ENCODE measurements around the gene CD300E. TPM values are rescaled to one million over a fixed set of nuclear protein-coding genes. Genes with fewer than 3 reads are reported as not detected.
A peak's percentile ranks its signal among the peaks of the same experiment; 100 is the strongest.
"Not testable (repeated sequence)": the region's sequence is repeated elsewhere in the genome, so short reads cannot be mapped to it uniquely, and the experiment has no call there.

Gene CD300E
- total RNA-seq, 4 donors from 2014 or later, result 1.6 to 9.2 (median 2.2) TPM

- ATAC-seq (ENCODE audit: low FRiP score) (no peak), DNase-seq (ENCODE audit: low spot score) (no peak)
- no peak for TF ChIP-seq CTCF (IDR thresholded peaks at IDR 0.05)
Observed at GRCh38 chr17:74642995-74643394, 19.5 kb upstream of the CD300E start.

GRCh38 chr17:74642556-74642955 lies 19.0 kb upstream of the CD300E start:
- no peak for TF ChIP-seq CTCF (IDR thresholded peaks at IDR 0.05)
- ATAC-seq (ENCODE audit: low FRiP score), result no peak
- no peak for DNase-seq (ENCODE audit: low spot score)

GRCh38 chr17:74641958-74642298 lies 18.4 kb upstream of the CD300E start:
- TF ChIP-seq CTCF (IDR thresholded peaks at IDR 0.05), result no peak
- ATAC-seq (ENCODE audit: low FRiP score) (no peak), DNase-seq (ENCODE audit: low spot score) (no peak)

GRCh38 chr17:74641224-74641957 lies 17.9 kb upstream of the CD300E start:
- TF ChIP-seq CTCF (IDR thresholded peaks at IDR 0.05), result no peak
- no peak for ATAC-seq (ENCODE audit: low FRiP score)
- no peak for DNase-seq (ENCODE audit: low spot score)

- no peak for DNase-seq (ENCODE audit: low spot score)
- peak; percentile 28 for ATAC-seq (ENCODE audit: low FRiP score)
- no peak for TF ChIP-seq CTCF (IDR thresholded peaks at IDR 0.05)
Observed at GRCh38 chr17:74639704-74640151, 16.2 kb upstream of the CD300E start.

- no peak for TF ChIP-seq CTCF (IDR thresholded peaks at IDR 0.05)
- ATAC-seq (ENCODE audit: low FRiP score), result no peak
- DNase-seq (ENCODE audit: low spot score), result no peak
Observed at GRCh38 chr17:74637926-74638325, 14.4 kb upstream of the CD300E start.

GRCh38 chr17:74637265-74637664 lies 13.7 kb upstream of the CD300E start:
- DNase-seq (ENCODE audit: low spot score) (no peak), ATAC-seq (ENCODE audit: low FRiP score) (no peak)
- TF ChIP-seq CTCF (IDR thresholded peaks at IDR 0.05), result no peak

- DNase-seq (ENCODE audit: low spot score); ATAC-seq (ENCODE audit: low FRiP score): not testable (repeated sequence)
Observed at GRCh38 chr17:74636541-74637085, 13.1 kb upstream of the CD300E start.
